DOHH2 (cell line): Measurements from ENCODE around the gene TRAK1.

Experiments used
- CTCF ChIP-seq: fragments of 200-600 bp; sonication (generic); IDR thresholded peaks from one replicate; pipeline ENCODE4 v1.5.1; 2014; ENCODE audit warnings: antibody characterized with exemption, mild to moderate bottlenecking, low read depth, low read length; ENCODE audit not compliant: poor library complexity, severe bottlenecking
- EZH2phosphoT487 ChIP-seq: fragments of 200-600 bp; sonication (generic); IDR thresholded peaks from 2 replicates; pipeline ENCODE4 v1.6.1; 2017; ENCODE audit warnings: borderline replicate concordance, mild to moderate bottlenecking, antibody characterized with exemption, low read length, moderate library complexity, mixed read lengths

DNA sequence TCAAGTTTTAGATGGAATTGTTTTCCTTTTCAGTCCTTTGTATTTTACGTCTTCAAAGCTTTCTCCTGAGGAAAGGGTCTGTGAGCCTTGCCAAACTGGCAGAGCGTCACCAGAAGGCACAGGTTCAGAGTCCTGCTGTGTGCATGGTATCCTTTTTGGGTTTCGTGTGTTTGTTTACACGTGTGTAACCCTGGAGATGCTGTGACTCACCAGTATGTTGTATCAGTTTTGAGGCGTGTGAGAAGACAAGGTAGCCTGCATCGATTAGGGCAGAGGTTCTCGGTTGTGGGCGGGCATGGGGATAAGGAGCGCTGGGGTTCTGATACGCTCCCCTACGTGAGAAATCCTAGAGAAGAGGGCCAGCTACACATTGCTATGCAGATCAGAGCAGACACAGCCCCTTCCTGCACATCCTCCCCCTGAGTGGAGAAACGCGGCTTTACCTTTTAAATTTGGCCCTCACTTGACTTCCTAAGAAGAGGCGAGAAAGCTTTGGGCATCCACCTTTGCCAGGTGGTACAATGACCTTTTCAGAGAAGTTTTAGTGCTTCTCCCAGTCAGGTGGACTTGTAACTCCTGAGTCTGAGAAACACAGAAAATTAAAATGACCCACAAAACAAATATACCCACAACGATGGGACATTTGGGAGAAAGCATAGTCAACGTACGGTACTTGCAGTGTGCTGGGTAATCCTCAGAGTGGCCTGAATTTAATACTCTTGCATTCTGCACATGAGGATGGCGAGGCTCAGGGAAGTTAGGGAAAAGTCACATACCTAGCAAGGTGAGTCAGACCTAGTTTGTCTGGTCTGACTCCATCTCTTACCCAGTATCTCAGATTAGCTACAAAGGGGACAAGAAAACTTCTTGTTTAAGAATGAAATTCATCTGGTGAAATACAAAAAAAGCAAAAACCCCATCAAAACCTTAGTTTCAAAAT lies 38.1 kb downstream of the TRAK1 start:
- TF ChIP-seq CTCF (no peak), EZH2phosphoT487 (no peak)
